AG20443 (cell line): ENCODE data around the gene KCNAB2.
A peak's percentile ranks its signal among the peaks of the same experiment; 100 is the strongest.

Experiments used
- DNase-seq: peaks from one replicate; pipeline ENCODE4 v3.0.0; 2012; ENCODE audit warnings: low spot score, mixed read lengths

The KCNAB2 gene

GRCh38 chr1:6083385-6083784 lies 37.7 kb downstream of the KCNAB2 start:
- DNase-seq = no peak

- DNase-seq = peak; percentile 65
Measured at GRCh38 chr1:6083801-6084446, 38.2 kb downstream of the KCNAB2 start.

GRCh38 chr1:6084781-6085495 lies 39.2 kb downstream of the KCNAB2 start:
- no peak for DNase-seq

- DNase-seq = no peak
Measured at GRCh38 chr1:6085666-6086065, 40.0 kb downstream of the KCNAB2 start.

GRCh38 chr1:6086358-6086757 lies 40.7 kb downstream of the KCNAB2 start:
- DNase-seq = no peak

GRCh38 chr1:6086762-6087376 lies 41.2 kb downstream of the KCNAB2 start:
- DNase-seq = no peak

- DNase-seq = no peak
Measured at GRCh38 chr1:6087377-6087772, 41.7 kb downstream of the KCNAB2 start.

GRCh38 chr1:6087958-6088357 lies 42.3 kb downstream of the KCNAB2 start:
- DNase-seq = no peak

- DNase-seq = no peak
Measured at GRCh38 chr1:6088956-6089355, 43.3 kb downstream of the KCNAB2 start.

GRCh38 chr1:6090288-6090687 lies 44.6 kb downstream of the KCNAB2 start:
- DNase-seq = no peak

- no peak for DNase-seq
Measured at GRCh38 chr1:6090996-6091822, 45.5 kb downstream of the KCNAB2 start.

GRCh38 chr1:6091823-6092109 lies 46.1 kb downstream of the KCNAB2 start:
- no peak for DNase-seq

- DNase-seq = no peak
Measured at GRCh38 chr1:6092211-6092610, 46.5 kb downstream of the KCNAB2 start.

GRCh38 chr1:6093071-6093470 lies 47.4 kb downstream of the KCNAB2 start:
- DNase-seq = no peak

- no peak for DNase-seq
Measured at GRCh38 chr1:6093611-6094010, 47.9 kb downstream of the KCNAB2 start.

GRCh38 chr1:6094246-6094645 lies 48.6 kb downstream of the KCNAB2 start:
- no peak for DNase-seq

GRCh38 chr1:6094801-6095505 lies 49.3 kb downstream of the KCNAB2 start:
- DNase-seq = no peak

- DNase-seq = no peak
Measured at GRCh38 chr1:6095511-6096242, 50.0 kb downstream of the KCNAB2 start.

GRCh38 chr1:6096243-6097116 lies 50.8 kb downstream of the KCNAB2 start:
- no peak for DNase-seq

- no peak for DNase-seq
Measured at GRCh38 chr1:6097117-6097595, 51.5 kb downstream of the KCNAB2 start.
